GM13977 (cell line): Measurements from ENCODE around the gene NPAS3.

Source experiments
- DNase-seq: peaks from one replicate; pipeline ENCODE4 v3.0.0; 2012; ENCODE audit warnings: low spot score
- in situ Hi-C: fragments of 300-500 bp; cut with MboI; formaldehyde crosslinking; loops from one replicate; pipeline ENCODE4 v1.12.0; 2022; ENCODE audit warnings: low sequenced_read_pairs, low pct_unique_long_range_greater_than_20kb, mixed read lengths, inconsistent platforms; ENCODE audit not compliant: unreplicated experiment
- TF ChIP-seq, protein P1 (sequence below): IDR thresholded peaks from 2 replicates; pipeline ENCODE4 v1.5.1; 2012; ENCODE audit warnings: mild to moderate bottlenecking, control low read depth; ENCODE audit not compliant: insufficient read depth; ENCODE audit errors: extremely low read depth, missing control alignments

Gene NPAS3

DNA sequence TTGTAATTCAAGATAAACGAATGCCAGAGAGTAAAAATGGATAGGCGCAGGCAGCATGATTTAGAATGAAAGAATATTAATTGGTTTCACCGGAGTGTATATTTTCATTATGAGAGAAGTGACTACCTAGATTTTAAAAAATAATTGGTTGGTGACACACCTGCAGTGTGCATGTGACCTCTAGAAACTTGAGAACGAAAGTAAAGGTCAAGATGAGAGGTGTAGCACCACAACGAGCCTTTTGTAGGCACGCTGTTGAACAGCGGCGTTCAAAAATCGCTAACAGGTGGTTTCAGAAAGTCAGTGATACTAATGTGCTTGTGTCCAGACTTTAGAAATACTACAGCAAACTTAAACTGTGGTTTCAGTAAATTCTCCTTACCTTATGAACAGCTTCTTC is 123.8 kb downstream of the NPAS3 start:
- no peak for DNase-seq
- TF ChIP-seq, protein P1, sequence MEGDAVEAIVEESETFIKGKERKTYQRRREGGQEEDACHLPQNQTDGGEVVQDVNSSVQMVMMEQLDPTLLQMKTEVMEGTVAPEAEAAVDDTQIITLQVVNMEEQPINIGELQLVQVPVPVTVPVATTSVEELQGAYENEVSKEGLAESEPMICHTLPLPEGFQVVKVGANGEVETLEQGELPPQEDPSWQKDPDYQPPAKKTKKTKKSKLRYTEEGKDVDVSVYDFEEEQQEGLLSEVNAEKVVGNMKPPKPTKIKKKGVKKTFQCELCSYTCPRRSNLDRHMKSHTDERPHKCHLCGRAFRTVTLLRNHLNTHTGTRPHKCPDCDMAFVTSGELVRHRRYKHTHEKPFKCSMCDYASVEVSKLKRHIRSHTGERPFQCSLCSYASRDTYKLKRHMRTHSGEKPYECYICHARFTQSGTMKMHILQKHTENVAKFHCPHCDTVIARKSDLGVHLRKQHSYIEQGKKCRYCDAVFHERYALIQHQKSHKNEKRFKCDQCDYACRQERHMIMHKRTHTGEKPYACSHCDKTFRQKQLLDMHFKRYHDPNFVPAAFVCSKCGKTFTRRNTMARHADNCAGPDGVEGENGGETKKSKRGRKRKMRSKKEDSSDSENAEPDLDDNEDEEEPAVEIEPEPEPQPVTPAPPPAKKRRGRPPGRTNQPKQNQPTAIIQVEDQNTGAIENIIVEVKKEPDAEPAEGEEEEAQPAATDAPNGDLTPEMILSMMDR: no peak
- in situ Hi-C loops: no loop called here

DNA sequence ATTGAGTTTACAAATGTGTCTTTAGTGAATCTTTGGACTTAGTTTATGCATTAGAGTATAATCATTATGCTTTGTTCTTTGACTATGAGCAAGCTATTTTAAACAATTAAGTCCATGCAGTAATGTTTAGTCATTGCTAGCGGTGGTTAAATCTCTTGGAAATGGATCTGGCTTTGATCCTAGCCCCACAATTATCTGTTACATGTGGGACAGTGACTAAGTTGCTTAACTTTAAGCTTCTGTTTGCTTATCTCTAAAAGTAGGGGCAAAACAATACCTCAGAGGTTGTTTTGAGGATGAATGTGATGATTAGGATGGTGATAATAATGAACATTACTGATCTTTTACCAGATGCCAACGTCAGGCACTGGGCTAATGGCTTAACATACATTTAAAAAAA is 124.2 kb downstream of the NPAS3 start:
- no peak for DNase-seq
- TF ChIP-seq, protein P1: no peak
- in situ Hi-C loops: no loop called here

DNA sequence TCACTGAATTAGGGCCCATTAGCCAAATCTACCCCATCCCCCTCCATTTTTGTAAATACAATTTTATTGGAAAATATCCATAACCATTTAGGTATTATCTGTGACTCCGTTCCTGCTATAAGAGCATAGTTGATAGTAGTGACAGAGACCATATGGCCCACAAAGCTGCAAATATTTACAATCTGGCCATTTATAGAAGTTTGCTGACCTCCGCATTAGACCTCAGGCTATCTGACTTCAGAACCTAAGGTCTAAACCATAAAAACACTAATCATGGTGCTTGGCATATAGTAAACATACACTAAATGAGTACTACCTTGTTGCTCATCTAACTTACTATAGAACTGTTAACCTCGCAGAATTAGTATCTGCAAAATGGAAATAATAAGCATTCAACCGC is 124.8 kb downstream of the NPAS3 start:
- TF ChIP-seq, protein P1: no peak
- in situ Hi-C loops: no loop called here
- no peak for DNase-seq

DNA sequence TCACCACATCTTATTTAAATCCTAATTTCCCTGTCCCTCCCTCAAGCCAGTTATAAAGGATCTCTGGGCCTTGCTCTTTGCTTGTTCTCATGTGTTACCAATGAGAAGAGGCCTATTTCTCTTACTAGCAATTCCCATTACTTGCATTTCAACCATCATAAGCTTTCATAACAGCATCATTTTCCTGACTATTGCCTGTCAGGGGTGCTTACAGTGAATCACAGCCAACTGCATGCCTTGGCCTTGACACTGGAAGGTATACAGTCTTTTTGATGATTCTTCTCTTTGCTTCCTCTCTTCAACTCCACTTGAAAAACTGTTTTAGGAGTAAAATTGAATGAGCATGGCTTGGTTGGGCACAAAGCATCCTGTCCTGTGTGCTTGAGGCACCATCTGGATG is 127.0 kb downstream of the NPAS3 start:
- no peak for DNase-seq
- in situ Hi-C loops: no loop called here

DNA sequence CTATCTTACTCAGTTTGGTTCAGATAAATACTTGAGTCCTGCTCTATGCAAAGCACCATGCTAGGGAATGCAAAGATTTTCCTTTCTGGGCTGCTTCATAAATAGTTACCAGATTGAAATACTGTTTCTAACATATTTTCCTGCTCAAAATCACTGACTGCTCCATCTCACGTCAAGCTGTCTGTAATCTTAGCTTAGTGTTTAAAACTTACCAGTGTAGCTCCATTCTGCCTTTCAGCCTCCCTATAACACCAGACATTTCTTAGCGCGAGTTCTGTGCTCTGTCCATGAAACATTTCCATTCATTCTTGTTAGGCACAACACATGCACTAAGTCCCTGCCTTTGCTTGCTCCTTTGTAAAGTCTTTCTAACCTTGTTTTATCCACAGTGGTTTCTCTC is 129.4 kb downstream of the NPAS3 start:
- in situ Hi-C loops: no loop called here
- TF ChIP-seq, protein P1: no peak
- DNase-seq: no peak

More for the DNA sequence above, 127.0 kb downstream of the NPAS3 start:
- TF ChIP-seq, protein P1: no peak

DNA sequence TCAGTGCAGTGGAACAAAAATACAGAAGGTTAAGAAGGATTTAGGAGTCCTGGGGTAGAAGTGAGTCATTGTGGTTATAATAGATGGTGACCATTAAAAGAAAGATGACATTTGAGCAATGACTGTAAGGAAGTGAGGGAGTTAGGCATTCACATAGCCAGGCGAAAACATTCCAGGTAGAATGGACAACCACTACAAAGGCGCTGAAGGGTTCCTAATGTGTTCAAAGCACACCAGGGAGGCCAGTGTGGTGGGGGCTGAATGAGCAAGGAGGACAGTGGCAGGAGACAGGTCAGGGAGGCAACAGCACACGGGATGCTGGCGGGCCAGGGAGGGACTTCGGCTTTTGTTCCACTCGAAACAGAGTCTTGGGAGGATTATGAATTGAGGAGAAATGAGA is 129.9 kb downstream of the NPAS3 start:
- TF ChIP-seq, protein P1: no peak
- no peak for DNase-seq
- in situ Hi-C loops: no loop called here

DNA sequence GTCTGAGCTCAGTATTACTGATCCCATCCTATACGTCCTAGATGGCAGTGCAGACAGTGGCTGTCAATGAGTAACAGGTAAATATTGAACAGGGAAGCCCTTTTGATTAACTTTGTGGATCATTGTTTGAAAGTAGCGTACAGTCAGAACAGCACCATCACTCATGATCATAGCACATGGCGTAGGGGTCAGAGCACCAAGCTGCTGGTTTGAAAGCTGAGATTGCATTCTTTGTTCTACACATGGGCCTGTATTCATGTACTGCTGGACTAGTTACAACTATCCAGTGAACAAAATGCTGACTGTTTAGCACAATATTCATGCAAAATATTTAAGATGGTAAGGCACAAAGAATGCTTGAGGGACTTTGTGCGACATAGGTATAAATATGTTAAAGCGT is 131.8 kb downstream of the NPAS3 start:
- TF ChIP-seq, protein P1: no peak
- in situ Hi-C loops: no loop called here

More for the DNA sequence above, 131.8 kb downstream of the NPAS3 start:
- DNase-seq: no peak
